GM23248 (cell line): ENCODE measurements around the gene COL1A2.

Source experiments
- EZH2 ChIP-seq: fragments of 200-600 bp; sonication (generic); IDR thresholded peaks from 2 replicates; pipeline ENCODE4 v1.6.1; 2018; ENCODE audit warnings: antibody characterized with exemption, mild to moderate bottlenecking; ENCODE audit not compliant: insufficient read depth, poor library complexity, severe bottlenecking
- EZH2phosphoT487 ChIP-seq: fragments of 200-600 bp; sonication (generic); IDR thresholded peaks from 2 replicates; pipeline ENCODE4 v1.6.1; 2018; ENCODE audit warnings: antibody characterized with exemption, moderate library complexity, mild to moderate bottlenecking, low read depth; ENCODE audit not compliant: insufficient read depth

GRCh38 chr7:94434042-94434441 lies 39.3 kb downstream of the COL1A2 start:
- TF ChIP-seq EZH2: no peak
- TF ChIP-seq EZH2phosphoT487: no peak
